Measurements from ENCODE around the gene DNAH6.

DNAH6 gene

GRCh38 chr2:84649058-84649457, 132.8 kb downstream of the DNAH6 start:
- no peak overlapping the region for H3K27ac ChIP-seq
- no peak for TF ChIP-seq CTCF (conservative IDR thresholded peaks at IDR 0.05)

- no peak overlapping the region for H3K27ac ChIP-seq
- TF ChIP-seq CTCF (conservative IDR thresholded peaks at IDR 0.05), result no peak
Observed at GRCh38 chr2:84649487-84650142, 133.3 kb downstream of the DNAH6 start.

- no peak for TF ChIP-seq CTCF (conservative IDR thresholded peaks at IDR 0.05)
- no peak overlapping the region for H3K27ac ChIP-seq
Observed at GRCh38 chr2:84652431-84652830, 136.1 kb downstream of the DNAH6 start.

- no peak overlapping the region for H3K27ac ChIP-seq
- no peak for TF ChIP-seq CTCF (conservative IDR thresholded peaks at IDR 0.05)
Observed at GRCh38 chr2:84653302-84653701, 137.0 kb downstream of the DNAH6 start.

GRCh38 chr2:84654414-84654813, 138.1 kb downstream of the DNAH6 start:
- TF ChIP-seq CTCF (conservative IDR thresholded peaks at IDR 0.05), result no peak
- H3K27ac ChIP-seq, result no peak overlapping the region

GRCh38 chr2:84669122-84669521, 152.8 kb downstream of the DNAH6 start:
- H3K27ac ChIP-seq, result no peak overlapping the region
- TF ChIP-seq CTCF (conservative IDR thresholded peaks at IDR 0.05), result no peak

GRCh38 chr2:84674099-84674498, 157.8 kb downstream of the DNAH6 start:
- TF ChIP-seq CTCF (conservative IDR thresholded peaks at IDR 0.05), result no peak
- no peak overlapping the region for H3K27ac ChIP-seq
